HEK293T (cell line): ENCODE results near the gene CUX1.

Source experiments
- CTCF ChIA-PET: fragments of 350-600 bp; formaldehyde crosslinking; extraction: SDS; loops from one replicate; lab custom pipeline; 2021; ENCODE audit warnings: antibody characterized with exemption, inconsistent platforms; lab: Yijun Ruan, JAX
- POLR2A ChIA-PET: fragments of 350-600 bp; formaldehyde crosslinking; extraction: SDS; loops from one replicate; lab custom pipeline; 2020; ENCODE audit warnings: antibody characterized with exemption, inconsistent platforms; lab: Yijun Ruan, JAX
- DNase-seq: peaks from one replicate; pipeline ENCODE4 v3.0.0; 2012; ENCODE audit warnings: mixed read lengths; ENCODE audit errors: extremely low spot score
- ARNT ChIP-seq: fragments of 450-650 bp; IDR thresholded peaks from 2 replicates; pipeline ENCODE4 v1.6.1; 2017; ENCODE audit warnings: mild to moderate bottlenecking
- BHLHE40 ChIP-seq: fragments of 450-650 bp; IDR thresholded peaks from 2 replicates; pipeline ENCODE4 v1.6.1; 2016; ENCODE audit warnings: mild to moderate bottlenecking, moderate library complexity, borderline replicate concordance
- CTBP1 ChIP-seq: fragments of 450-650 bp; IDR thresholded peaks from 2 replicates; pipeline ENCODE4 v1.6.1; 2016; ENCODE audit warnings: borderline replicate concordance
- ELF4 ChIP-seq: fragments of 450-650 bp; IDR thresholded peaks from 2 replicates; pipeline ENCODE4 v1.6.1; 2017; ENCODE audit warnings: antibody characterized with exemption
- FOXA1 ChIP-seq: fragments of 450-650 bp; IDR thresholded peaks from 2 replicates; pipeline ENCODE4 v1.6.1; 2016; ENCODE audit warnings: mild to moderate bottlenecking
- FOXK2 ChIP-seq: fragments of 450-650 bp; IDR thresholded peaks from 2 replicates; pipeline ENCODE4 v1.6.1; 2016; ENCODE audit warnings: mild to moderate bottlenecking
- FOXM1 ChIP-seq: fragments of 450-650 bp; IDR thresholded peaks from 2 replicates; pipeline ENCODE4 v1.6.1; 2017; ENCODE audit warnings: mild to moderate bottlenecking, borderline replicate concordance
- HDGF ChIP-seq: fragments of 450-650 bp; IDR thresholded peaks from 2 replicates; pipeline ENCODE4 v1.6.1; 2017; ENCODE audit warnings: antibody characterized with exemption, borderline replicate concordance
- L3MBTL2 ChIP-seq: fragments of 450-650 bp; conservative IDR thresholded peaks from 2 replicates; pipeline ENCODE4 v1.6.1; 2016; ENCODE audit warnings: mild to moderate bottlenecking
- LEF1 ChIP-seq: fragments of 450-650 bp; IDR thresholded peaks from 2 replicates; pipeline ENCODE4 v1.6.1; 2017; ENCODE audit warnings: mild to moderate bottlenecking, borderline replicate concordance
- NFRKB ChIP-seq: fragments of 450-650 bp; IDR thresholded peaks from 2 replicates; pipeline ENCODE4 v1.6.1; 2016; ENCODE audit warnings: mild to moderate bottlenecking, moderate library complexity
- PKNOX1 ChIP-seq: fragments of 450-650 bp; IDR thresholded peaks from 2 replicates; pipeline ENCODE4 v1.6.1; 2016
- SP1 ChIP-seq: fragments of 450-650 bp; IDR thresholded peaks from 2 replicates; pipeline ENCODE4 v1.6.1; 2017
- SUZ12 ChIP-seq: fragments of 450-650 bp; IDR thresholded peaks from 2 replicates; pipeline ENCODE4 v1.6.1; 2016; ENCODE audit warnings: mild to moderate bottlenecking
- TARDBP ChIP-seq: fragments of 450-650 bp; IDR thresholded peaks from 2 replicates; pipeline ENCODE4 v1.6.1; 2016
- ZNF384 ChIP-seq: fragments of 450-650 bp; IDR thresholded peaks from 2 replicates; pipeline ENCODE4 v1.6.1; 2016

The CUX1 gene

GRCh38 chr7:101871351-101871750, 53.9 kb downstream of the CUX1 start:
- POLR2A ChIA-PET = no interaction called here
- CTCF ChIA-PET = no interaction called here
- no peak for TF ChIP-seq CTBP1
- no peak for TF ChIP-seq SUZ12
- no peak for TF ChIP-seq TARDBP
- TF ChIP-seq L3MBTL2 = no peak
- TF ChIP-seq FOXA1 = no peak
- no peak for TF ChIP-seq FOXK2
- no peak for TF ChIP-seq HDGF
- no peak for TF ChIP-seq PKNOX1
- no peak for TF ChIP-seq BHLHE40
- no peak for TF ChIP-seq FOXM1
- TF ChIP-seq ELF4 = no peak
- TF ChIP-seq LEF1 = no peak
- no peak for TF ChIP-seq ZNF384
- TF ChIP-seq ARNT = no peak
- no peak for TF ChIP-seq SP1
- no peak for DNase-seq

- ChIA-PET POLR2A (no interaction called here), CTCF (no interaction called here)
- DNase-seq = no peak
- TF ChIP-seq ARNT (no peak), HDGF (no peak), TARDBP (no peak), BHLHE40 (no peak), CTBP1 (no peak), PKNOX1 (no peak), SP1 (no peak), ZNF384 (no peak), L3MBTL2 (no peak), LEF1 (no peak)
These were observed 56.6 kb downstream of the CUX1 start for GRCh38 chr7:101874028-101874427.

GRCh38 chr7:101875283-101875846, 57.9 kb downstream of the CUX1 start:
- no peak for TF ChIP-seq ELF4
- TF ChIP-seq FOXK2 = no peak
- TF ChIP-seq CTBP1 = no peak
- no peak for TF ChIP-seq SUZ12
- no peak for TF ChIP-seq PKNOX1
- no peak for TF ChIP-seq LEF1
- TF ChIP-seq FOXA1 = no peak
- TF ChIP-seq BHLHE40 = no peak
- TF ChIP-seq ARNT = no peak
- TF ChIP-seq FOXM1 = no peak
- TF ChIP-seq NFRKB = no peak
- no peak for TF ChIP-seq L3MBTL2
- no peak for TF ChIP-seq TARDBP
- TF ChIP-seq ZNF384 = no peak
- no peak for TF ChIP-seq HDGF
- no peak for TF ChIP-seq SP1
- CTCF ChIA-PET = no interaction called here
- no peak for DNase-seq
- POLR2A ChIA-PET = no interaction called here

- CTCF ChIA-PET = interaction anchor here (0.6 kb wide), 1 partner anchor 11 kb away, joined by 3 read pairs; no protein-coding TSS in a partner anchor
- POLR2A ChIA-PET = no interaction called here
- DNase-seq = no peak
- TF ChIP-seq BHLHE40 (no peak), L3MBTL2 (no peak), FOXA1 (no peak), ZNF384 (no peak), SUZ12 (no peak), FOXM1 (no peak), FOXK2 (no peak), NFRKB (no peak)
These were observed 60.6 kb downstream of the CUX1 start for GRCh38 chr7:101877882-101878591.

GRCh38 chr7:101878938-101879337, 61.5 kb downstream of the CUX1 start:
- ChIA-PET CTCF (interaction anchor here (1.0 kb wide), 1 partner anchor 21 kb away, joined by 3 read pairs; no protein-coding TSS in a partner anchor), POLR2A (no interaction called here)
- TF ChIP-seq SP1 = no peak
- TF ChIP-seq BHLHE40 = no peak
- TF ChIP-seq ARNT = no peak
- no peak for TF ChIP-seq FOXK2
- no peak for TF ChIP-seq FOXA1
- no peak for TF ChIP-seq NFRKB
- no peak for TF ChIP-seq PKNOX1
- no peak for TF ChIP-seq TARDBP
- no peak for TF ChIP-seq CTBP1
- TF ChIP-seq LEF1 = no peak
- no peak for TF ChIP-seq FOXM1
- TF ChIP-seq L3MBTL2 = no peak
- TF ChIP-seq ELF4 = no peak
- TF ChIP-seq HDGF = no peak
- TF ChIP-seq ZNF384 = no peak
- no peak for TF ChIP-seq SUZ12
- DNase-seq = no peak
